ENCODE data around the gene GKAP1.
"Not testable (repeated sequence)": the region's sequence is repeated elsewhere in the genome, so short reads cannot be mapped to it uniquely, and the experiment has no call there.

DNA sequence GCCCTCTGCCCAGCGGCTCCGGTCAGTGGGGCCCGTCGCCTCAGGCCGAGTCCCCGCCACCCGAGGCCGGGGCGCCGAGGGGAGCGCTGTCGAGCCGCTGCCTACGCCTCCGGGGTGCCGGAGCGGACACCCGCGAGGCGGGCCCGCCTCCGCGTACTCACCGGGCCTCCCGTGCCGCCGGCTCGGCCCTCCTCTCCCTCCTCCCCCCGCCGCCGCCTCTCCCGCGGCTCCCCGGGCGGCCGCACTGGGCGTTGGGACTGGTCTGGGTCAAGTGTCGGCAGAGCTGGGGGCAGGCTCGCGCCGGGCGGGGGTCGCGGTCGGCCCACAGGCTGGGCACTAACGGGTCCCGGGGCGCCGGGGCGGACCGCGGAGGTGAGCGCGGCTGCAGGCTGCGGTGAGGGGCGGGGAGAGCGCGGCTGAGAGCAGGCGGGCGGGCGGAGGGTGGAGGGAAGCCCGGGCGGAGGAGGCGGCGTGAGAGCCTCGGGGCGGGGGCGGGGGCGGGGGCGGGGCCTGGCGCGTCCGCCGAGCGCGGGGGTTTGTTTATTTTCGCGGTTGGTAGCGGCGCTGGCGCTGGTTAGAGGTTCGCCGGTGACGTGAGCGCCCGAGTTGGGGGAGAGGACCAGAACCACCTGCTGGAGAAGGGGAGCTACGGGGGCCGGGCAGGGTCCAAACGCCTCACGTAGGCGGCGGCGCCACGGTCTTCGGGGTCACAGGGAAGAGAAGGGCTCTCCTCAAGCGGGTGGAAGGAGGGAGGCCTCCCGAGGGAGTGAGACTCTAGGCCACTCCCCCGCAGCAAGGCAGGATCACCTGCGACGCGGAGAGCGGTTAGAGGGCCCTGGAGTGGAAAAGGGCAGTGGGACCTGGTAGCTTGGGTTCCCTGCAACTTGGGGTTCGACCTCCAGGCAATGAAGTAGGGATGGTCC lies at the start of gene GKAP1:
- TF ChIP-seq, protein P1, sequence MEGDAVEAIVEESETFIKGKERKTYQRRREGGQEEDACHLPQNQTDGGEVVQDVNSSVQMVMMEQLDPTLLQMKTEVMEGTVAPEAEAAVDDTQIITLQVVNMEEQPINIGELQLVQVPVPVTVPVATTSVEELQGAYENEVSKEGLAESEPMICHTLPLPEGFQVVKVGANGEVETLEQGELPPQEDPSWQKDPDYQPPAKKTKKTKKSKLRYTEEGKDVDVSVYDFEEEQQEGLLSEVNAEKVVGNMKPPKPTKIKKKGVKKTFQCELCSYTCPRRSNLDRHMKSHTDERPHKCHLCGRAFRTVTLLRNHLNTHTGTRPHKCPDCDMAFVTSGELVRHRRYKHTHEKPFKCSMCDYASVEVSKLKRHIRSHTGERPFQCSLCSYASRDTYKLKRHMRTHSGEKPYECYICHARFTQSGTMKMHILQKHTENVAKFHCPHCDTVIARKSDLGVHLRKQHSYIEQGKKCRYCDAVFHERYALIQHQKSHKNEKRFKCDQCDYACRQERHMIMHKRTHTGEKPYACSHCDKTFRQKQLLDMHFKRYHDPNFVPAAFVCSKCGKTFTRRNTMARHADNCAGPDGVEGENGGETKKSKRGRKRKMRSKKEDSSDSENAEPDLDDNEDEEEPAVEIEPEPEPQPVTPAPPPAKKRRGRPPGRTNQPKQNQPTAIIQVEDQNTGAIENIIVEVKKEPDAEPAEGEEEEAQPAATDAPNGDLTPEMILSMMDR (conservative IDR thresholded peaks at IDR 0.05 in 1 of 2, IDR thresholded peaks at IDR 0.05 in 1 of 2; ENCODE audit: extremely low read depth in 1 of 2, insufficient read depth in 1 of 2, low read depth in 1 of 2, low read length in 2 of 2): peak in 1 of 2 donors; percentile 22
- not testable (repeated sequence) for TF ChIP-seq EZH2 (IDR thresholded peaks at IDR 0.05; ENCODE audit: borderline replicate concordance, low read length)
